ENCODE measurements around the gene SKI. TPM values are rescaled to one million over a fixed set of nuclear protein-coding genes. Genes with fewer than 3 reads are reported as not detected.

Gene SKI
- total and polyA plus RNA-seq, 2 experiments from 2014 or later = 9.3 to 66.8 TPM

DNA sequence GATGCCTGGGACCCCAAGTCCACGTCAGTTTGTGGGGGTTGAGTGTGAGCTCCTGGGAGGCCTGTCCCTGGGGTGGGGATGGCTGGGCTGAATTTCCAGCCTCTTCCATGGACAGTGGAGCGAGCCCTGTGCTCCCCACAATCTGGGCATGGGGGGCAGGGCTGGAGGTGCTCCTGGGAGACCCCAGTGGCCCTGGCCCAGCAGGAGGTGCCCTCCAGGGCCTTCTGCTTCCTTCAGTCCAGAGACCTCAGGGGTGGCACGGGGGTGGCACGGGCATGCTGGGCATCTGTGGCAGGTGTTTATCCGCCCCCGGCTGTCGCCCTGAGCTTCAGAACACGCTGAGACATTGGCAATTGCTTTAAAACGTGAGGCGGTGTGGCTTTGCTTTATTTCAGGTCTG, 122.4 kb downstream of the SKI start:
- H3K36me3 Mint-ChIP-seq (ENCODE audit: low read depth) = no peaks in the 10 kb centered on the region; the same call in 2 of the 3 replicates
- Histone ChIP-seq H3K36me3 (ENCODE audit: insufficient read depth) (no peaks in the 10 kb centered on the region), H4K20me1 (replicated peaks; ENCODE audit: insufficient read depth) (no peaks in the 10 kb centered on the region), H3F3A (replicated peaks; ENCODE audit: low read depth) (0 out of 2 replicates have a peak, but pooled peaks cover 3% of the 10 kb centered on the region), H3K4me2 (no peak overlapping the region), H3K9me2 (ENCODE audit: insufficient read depth) (no peaks in the 10 kb centered on the region), H3K27me3 (ENCODE audit: insufficient read depth) (no peaks in the 10 kb centered on the region), H2AFZ (no peak overlapping the region), H3K4me3 (no peak overlapping the region), H3K27ac (ENCODE audit: low read depth) (no peak overlapping the region), H3K79me2 (replicated peaks; ENCODE audit: insufficient read depth) (no peaks in the 10 kb centered on the region), H3K4me1 (ENCODE audit: insufficient read depth) (no peaks in the 10 kb centered on the region)
- H3K4me3 Mint-ChIP-seq = no peak overlapping the region
- H3K4me1 Mint-ChIP-seq = peaks cover 5% of the 10 kb centered on the region; the same call in 2 of the 3 replicates
- ATAC-seq (no peak), DNase-seq (ENCODE audit: low spot score) (no peak)
- peaks cover 3% of the 10 kb centered on the region; the same call in 1 of the 3 replicates for H3K9me3 Mint-ChIP-seq
- no peak overlapping the region for H3K27ac Mint-ChIP-seq
- H3K27me3 Mint-ChIP-seq (ENCODE audit: insufficient read depth, low read depth, poor library complexity) = peaks cover 5% of the 10 kb centered on the region
- TF ChIP-seq JUNB (IDR thresholded peaks at IDR 0.05; ENCODE audit: unreplicated experiment) (no peak), ZNF331 (CRISPR knock-in tag; IDR thresholded peaks at IDR 0.05; ENCODE audit: low read depth) (no peak), EZH2 (IDR thresholded peaks at IDR 0.05; ENCODE audit: low read depth, unreplicated experiment) (no peak), CREB1 (CRISPR knock-in tag; IDR thresholded peaks at IDR 0.05; ENCODE audit: low read depth) (no peak), CTCF (conservative IDR thresholded peaks at IDR 0.05; ENCODE audit: low read depth in 2 of 2) (no peak), POLR2AphosphoS5 (IDR thresholded peaks at IDR 0.05; ENCODE audit: low read depth) (no peak), STAT1 (IDR thresholded peaks at IDR 0.05; ENCODE audit: unreplicated experiment) (no peak)
- TF ChIP-seq, protein P1, sequence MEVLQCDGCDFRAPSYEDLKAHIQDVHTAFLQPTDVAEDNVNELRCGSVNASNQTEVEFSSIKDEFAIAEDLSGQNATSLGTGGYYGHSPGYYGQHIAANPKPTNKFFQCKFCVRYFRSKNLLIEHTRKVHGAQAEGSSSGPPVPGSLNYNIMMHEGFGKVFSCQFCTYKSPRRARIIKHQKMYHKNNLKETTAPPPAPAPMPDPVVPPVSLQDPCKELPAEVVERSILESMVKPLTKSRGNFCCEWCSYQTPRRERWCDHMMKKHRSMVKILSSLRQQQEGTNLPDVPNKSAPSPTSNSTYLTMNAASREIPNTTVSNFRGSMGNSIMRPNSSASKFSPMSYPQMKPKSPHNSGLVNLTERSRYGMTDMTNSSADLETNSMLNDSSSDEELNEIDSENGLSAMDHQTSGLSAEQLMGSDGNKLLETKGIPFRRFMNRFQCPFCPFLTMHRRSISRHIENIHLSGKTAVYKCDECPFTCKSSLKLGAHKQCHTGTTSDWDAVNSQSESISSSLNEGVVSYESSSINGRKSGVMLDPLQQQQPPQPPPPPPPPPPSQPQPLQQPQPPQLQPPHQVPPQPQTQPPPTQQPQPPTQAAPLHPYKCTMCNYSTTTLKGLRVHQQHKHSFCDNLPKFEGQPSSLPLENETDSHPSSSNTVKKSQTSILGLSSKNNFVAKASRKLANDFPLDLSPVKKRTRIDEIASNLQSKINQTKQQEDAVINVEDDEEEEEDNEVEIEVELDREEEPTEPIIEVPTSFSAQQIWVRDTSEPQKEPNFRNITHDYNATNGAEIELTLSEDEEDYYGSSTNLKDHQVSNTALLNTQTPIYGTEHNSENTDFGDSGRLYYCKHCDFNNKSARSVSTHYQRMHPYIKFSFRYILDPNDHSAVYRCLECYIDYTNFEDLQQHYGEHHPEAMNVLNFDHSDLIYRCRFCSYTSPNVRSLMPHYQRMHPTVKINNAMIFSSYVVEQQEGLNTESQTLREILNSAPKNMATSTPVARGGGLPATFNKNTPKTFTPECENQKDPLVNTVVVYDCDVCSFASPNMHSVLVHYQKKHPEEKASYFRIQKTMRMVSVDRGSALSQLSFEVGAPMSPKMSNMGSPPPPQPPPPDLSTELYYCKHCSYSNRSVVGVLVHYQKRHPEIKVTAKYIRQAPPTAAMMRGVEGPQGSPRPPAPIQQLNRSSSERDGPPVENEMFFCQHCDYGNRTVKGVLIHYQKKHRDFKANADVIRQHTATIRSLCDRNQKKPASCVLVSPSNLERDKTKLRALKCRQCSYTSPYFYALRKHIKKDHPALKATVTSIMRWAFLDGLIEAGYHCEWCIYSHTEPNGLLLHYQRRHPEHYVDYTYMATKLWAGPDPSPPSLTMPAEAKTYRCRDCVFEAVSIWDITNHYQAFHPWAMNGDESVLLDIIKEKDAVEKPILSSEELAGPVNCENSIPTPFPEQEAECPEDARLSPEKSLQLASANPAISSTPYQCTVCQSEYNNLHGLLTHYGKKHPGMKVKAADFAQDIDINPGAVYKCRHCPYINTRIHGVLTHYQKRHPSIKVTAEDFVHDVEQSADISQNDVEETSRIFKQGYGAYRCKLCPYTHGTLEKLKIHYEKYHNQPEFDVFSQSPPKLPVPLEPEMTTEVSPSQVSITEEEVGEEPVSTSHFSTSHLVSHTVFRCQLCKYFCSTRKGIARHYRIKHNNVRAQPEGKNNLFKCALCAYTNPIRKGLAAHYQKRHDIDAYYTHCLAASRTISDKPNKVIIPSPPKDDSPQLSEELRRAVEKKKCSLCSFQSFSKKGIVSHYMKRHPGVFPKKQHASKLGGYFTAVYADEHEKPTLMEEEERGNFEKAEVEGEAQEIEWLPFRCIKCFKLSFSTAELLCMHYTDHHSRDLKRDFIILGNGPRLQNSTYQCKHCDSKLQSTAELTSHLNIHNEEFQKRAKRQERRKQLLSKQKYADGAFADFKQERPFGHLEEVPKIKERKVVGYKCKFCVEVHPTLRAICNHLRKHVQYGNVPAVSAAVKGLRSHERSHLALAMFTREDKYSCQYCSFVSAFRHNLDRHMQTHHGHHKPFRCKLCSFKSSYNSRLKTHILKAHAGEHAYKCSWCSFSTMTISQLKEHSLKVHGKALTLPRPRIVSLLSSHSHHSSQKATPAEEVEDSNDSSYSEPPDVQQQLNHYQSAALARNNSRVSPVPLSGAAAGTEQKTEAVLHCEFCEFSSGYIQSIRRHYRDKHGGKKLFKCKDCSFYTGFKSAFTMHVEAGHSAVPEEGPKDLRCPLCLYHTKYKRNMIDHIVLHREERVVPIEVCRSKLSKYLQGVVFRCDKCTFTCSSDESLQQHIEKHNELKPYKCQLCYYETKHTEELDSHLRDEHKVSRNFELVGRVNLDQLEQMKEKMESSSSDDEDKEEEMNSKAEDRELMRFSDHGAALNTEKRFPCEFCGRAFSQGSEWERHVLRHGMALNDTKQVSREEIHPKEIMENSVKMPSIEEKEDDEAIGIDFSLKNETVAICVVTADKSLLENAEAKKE (CRISPR knock-in tag; IDR thresholded peaks at IDR 0.05) = no peak
- TF ChIP-seq, protein P2, sequence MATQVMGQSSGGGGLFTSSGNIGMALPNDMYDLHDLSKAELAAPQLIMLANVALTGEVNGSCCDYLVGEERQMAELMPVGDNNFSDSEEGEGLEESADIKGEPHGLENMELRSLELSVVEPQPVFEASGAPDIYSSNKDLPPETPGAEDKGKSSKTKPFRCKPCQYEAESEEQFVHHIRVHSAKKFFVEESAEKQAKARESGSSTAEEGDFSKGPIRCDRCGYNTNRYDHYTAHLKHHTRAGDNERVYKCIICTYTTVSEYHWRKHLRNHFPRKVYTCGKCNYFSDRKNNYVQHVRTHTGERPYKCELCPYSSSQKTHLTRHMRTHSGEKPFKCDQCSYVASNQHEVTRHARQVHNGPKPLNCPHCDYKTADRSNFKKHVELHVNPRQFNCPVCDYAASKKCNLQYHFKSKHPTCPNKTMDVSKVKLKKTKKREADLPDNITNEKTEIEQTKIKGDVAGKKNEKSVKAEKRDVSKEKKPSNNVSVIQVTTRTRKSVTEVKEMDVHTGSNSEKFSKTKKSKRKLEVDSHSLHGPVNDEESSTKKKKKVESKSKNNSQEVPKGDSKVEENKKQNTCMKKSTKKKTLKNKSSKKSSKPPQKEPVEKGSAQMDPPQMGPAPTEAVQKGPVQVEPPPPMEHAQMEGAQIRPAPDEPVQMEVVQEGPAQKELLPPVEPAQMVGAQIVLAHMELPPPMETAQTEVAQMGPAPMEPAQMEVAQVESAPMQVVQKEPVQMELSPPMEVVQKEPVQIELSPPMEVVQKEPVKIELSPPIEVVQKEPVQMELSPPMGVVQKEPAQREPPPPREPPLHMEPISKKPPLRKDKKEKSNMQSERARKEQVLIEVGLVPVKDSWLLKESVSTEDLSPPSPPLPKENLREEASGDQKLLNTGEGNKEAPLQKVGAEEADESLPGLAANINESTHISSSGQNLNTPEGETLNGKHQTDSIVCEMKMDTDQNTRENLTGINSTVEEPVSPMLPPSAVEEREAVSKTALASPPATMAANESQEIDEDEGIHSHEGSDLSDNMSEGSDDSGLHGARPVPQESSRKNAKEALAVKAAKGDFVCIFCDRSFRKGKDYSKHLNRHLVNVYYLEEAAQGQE (IDR thresholded peaks at IDR 0.05; ENCODE audit: unreplicated experiment) = no peak

Data from GM23338 (cell line).